ENCODE data around the gene CLCA1.

Gene CLCA1

GRCh38 chr1:86527306-86527705 lies 58.6 kb downstream of the CLCA1 start:
- DNase-seq, result no peak
- H3K27ac Mint-ChIP-seq, result no peak overlapping the region
- no peaks in the 10 kb centered on the region for H3K4me1 Mint-ChIP-seq
- CTCF ChIA-PET, result no interaction called here
- no peaks in the 10 kb centered on the region for H3K9me3 Mint-ChIP-seq
- no peaks in the 10 kb centered on the region for H3K36me3 Mint-ChIP-seq
- H3K4me3 Mint-ChIP-seq, result no peak overlapping the region
- no peaks in the 10 kb centered on the region for H3K27me3 Mint-ChIP-seq

DNA sequence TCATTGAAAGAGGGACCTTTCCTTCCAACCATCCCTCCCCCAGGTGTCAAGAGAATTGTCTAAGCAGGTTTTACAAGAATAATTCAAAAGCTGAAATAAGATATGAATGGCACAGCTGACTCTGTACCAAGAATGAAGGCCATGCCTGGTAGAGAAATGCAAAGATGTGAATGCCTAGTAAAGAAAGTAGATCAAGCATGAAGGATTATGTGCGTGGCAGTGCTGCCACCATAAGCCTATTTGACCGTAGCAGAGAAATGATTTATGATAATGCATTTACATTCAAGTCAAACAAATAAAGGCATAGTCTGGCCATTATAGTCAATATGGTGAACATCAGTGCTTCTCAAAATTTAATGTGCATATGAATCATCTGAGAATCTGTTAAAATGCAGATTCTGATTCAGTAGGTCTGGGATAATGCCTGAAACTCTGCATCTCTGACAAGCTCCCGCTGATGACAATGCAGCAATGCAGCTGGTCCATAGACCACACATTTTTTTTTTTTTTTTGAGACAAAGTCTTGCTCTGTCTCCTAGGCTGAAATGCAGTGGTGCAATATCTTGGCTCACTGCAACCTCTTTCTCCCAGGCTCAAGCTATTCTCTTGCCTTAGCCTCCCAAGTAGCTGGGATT lies 61.6 kb downstream of the CLCA1 start:
- H3K9me3 Mint-ChIP-seq, result no peaks in the 10 kb centered on the region
- no peak for DNase-seq
- H3K4me3 Mint-ChIP-seq, result no peak overlapping the region
- no peak overlapping the region for H3K27ac Mint-ChIP-seq
- H3K27me3 Mint-ChIP-seq, result no peaks in the 10 kb centered on the region
- no peaks in the 10 kb centered on the region for H3K4me1 Mint-ChIP-seq
- H3K36me3 Mint-ChIP-seq, result no peaks in the 10 kb centered on the region
- CTCF ChIA-PET, result no interaction called here

GRCh38 chr1:86537928-86538695 lies 69.4 kb downstream of the CLCA1 start:
- H3K4me3 Mint-ChIP-seq, result no peak overlapping the region
- CTCF ChIA-PET, result no interaction called here
- DNase-seq, result no peak
- H3K36me3 Mint-ChIP-seq, result no peaks in the 10 kb centered on the region
- H3K27me3 Mint-ChIP-seq, result no peaks in the 10 kb centered on the region
- no peaks in the 10 kb centered on the region for H3K9me3 Mint-ChIP-seq
- no peak overlapping the region for H3K27ac Mint-ChIP-seq
- no peaks in the 10 kb centered on the region for H3K4me1 Mint-ChIP-seq

DNA sequence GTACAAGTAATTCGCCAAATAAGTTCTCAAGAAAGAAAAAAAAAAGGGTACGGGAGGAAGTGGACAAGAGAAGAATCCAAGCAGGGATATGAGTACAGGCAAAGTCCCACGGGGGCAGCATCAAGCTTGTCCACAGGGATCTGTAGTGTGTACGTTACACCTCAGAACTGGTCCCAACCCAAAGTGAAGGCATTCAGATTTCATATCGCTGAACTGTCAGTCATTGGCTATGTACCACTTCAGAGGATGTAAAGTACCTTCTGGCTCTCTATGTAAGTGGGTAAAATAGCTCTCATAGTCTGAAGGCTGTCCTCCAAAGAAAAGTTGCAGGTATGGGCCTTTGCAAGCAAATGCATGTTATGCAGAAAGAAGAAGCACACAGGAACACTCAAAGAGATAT lies 70.0 kb downstream of the CLCA1 start:
- no peak overlapping the region for H3K27ac Mint-ChIP-seq
- DNase-seq, result no peak
- H3K4me3 Mint-ChIP-seq, result no peak overlapping the region
- CTCF ChIA-PET, result no interaction called here
- H3K27me3 Mint-ChIP-seq, result no peaks in the 10 kb centered on the region
- H3K36me3 Mint-ChIP-seq, result no peaks in the 10 kb centered on the region
- no peaks in the 10 kb centered on the region for H3K9me3 Mint-ChIP-seq
- H3K4me1 Mint-ChIP-seq, result no peaks in the 10 kb centered on the region

DNA sequence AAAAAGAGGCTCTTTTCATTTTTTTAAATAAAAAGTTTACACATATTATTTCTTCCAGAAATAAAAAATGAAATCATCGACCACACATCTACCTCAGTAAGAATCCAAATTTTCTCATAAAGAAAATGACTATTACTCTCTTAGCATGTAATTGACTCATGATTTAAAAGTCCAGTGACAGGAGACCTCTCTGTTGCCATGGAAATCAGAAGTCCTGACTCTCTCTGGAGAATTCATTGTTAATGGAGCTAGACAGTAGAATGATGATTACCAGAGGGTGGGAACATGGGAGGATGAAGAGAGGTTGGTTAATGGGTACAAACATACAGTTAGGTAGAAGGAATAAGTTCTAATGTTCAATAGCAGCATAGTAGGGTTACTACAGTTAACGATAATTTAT lies 73.1 kb downstream of the CLCA1 start:
- CTCF ChIA-PET, result no interaction called here
- Mint-ChIP-seq H3K4me1 (no peaks in the 10 kb centered on the region), H3K27me3 (no peaks in the 10 kb centered on the region), H3K27ac (no peak overlapping the region), H3K36me3 (no peaks in the 10 kb centered on the region), H3K4me3 (no peak overlapping the region), H3K9me3 (no peaks in the 10 kb centered on the region)
- no peak for DNase-seq

DNA sequence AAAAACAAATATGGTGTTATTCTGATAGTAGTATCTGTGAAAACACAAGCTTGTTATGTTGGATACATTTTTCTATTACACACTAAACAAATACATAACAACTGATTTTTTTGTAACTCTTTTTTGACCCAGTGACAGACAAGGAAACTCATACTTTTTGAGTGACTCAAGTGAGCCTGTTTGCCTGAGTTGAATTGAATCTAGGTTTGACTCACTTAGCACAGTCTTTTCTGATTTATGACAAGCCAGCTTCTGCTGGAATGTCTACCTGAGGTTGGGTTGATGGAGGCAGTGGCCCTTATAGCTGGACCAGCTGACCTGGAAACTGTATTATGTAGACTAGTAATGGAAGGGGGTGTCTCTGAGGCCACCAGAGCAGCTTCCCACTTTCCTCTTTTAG lies 73.9 kb downstream of the CLCA1 start:
- H3K4me3 Mint-ChIP-seq, result no peak overlapping the region

GRCh38 chr1:86546787-86547221 lies 78.1 kb downstream of the CLCA1 start, which contains the start of gene CLCA4:
Gene CLCA4, plus strand, starts transcription at chr1:86547078. Its CDS starts 42 bp downstream, at chr1:86547120.
- DNase-seq, result no peak
- Mint-ChIP-seq H3K27me3 (no peaks in the 10 kb centered on the region), H3K4me1 (no peaks in the 10 kb centered on the region), H3K36me3 (no peaks in the 10 kb centered on the region), H3K9me3 (no peaks in the 10 kb centered on the region), H3K27ac (no peak within 1 kb of the TSS), H3K4me3 (no peak within 1 kb of the TSS)
- CTCF ChIA-PET, result no interaction called here

More for the DNA sequence above, 73.9 kb downstream of the CLCA1 start:
- Mint-ChIP-seq H3K27ac (no peak overlapping the region), H3K9me3 (no peaks in the 10 kb centered on the region), H3K27me3 (no peaks in the 10 kb centered on the region), H3K36me3 (no peaks in the 10 kb centered on the region), H3K4me1 (no peaks in the 10 kb centered on the region)
- CTCF ChIA-PET, result no interaction called here
- no peak for DNase-seq

DNA sequence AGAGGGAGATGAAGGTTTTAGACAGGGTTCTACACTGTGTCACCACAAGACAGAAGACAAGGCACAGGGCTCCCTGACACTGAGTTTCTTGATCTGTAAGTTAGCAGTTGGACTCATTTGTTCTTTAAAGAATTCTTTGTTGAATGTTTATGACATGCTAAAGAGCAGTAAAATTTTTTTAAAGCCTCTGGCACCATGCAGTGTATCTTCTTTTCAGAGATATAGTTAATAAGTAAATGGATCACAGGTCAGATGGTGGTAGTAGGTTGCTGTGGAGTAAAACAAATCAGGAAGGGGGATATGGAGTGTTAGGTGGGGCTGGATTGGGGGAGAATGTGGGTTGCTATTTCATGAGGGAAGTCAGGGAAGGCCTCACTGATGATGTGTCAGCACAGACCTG lies 80.1 kb downstream of the CLCA1 start:
- no peak overlapping the region for H3K4me3 Mint-ChIP-seq
- no peaks in the 10 kb centered on the region for H3K9me3 Mint-ChIP-seq
- H3K27me3 Mint-ChIP-seq, result no peaks in the 10 kb centered on the region
- no peaks in the 10 kb centered on the region for H3K36me3 Mint-ChIP-seq
- CTCF ChIA-PET, result no interaction called here
- no peak for DNase-seq
- H3K4me1 Mint-ChIP-seq, result no peaks in the 10 kb centered on the region
- no peak overlapping the region for H3K27ac Mint-ChIP-seq
